HepG2 (cell line): ENCODE results near the gene BORCS5. TPM values are rescaled to one million over a fixed set of nuclear protein-coding genes. Genes with fewer than 3 reads are reported as not detected.

Source experiments
- ATAC-seq: fragments of 200-7000 bp; cut with Tn5 transposase; 3 replicates; pipeline ENCODE4 v1.9.1; 2020; ENCODE audit warnings: mild to moderate bottlenecking, moderate library complexity
- BruUV-seq: library from RNA; stranded (reverse); fragments of 400-500 nt; replicated peaks from 2 replicates; lab custom pipeline; 2021; lab: Mats Ljungman, UMichigan
- CTCF ChIA-PET: fragments of 300-600 bp; formaldehyde crosslinking; extraction: SDS; loops from one replicate; lab custom pipeline; 2021; ENCODE audit warnings: low total read pairs, inconsistent platforms, low intra/inter-chr PET ratio; lab: Yijun Ruan, JAX
- POLR2A ChIA-PET: fragments of 350-600 bp; sonication (Branson Sonifier 250); formaldehyde crosslinking; loops from one replicate; lab custom pipeline; 2020; ENCODE audit warnings: antibody characterized with exemption, inconsistent platforms; lab: Yijun Ruan, JAX
- DNase-seq: peaks from one replicate; pipeline ENCODE4 v3.0.0-alpha.2; 2015; ENCODE audit warnings: low spot score
- FAIRE-seq: peaks from 3 replicates; lab custom pipeline; 2011; peaks lifted over from hg19 to GRCh38; lab: Jason Lieb, UNC
- H2AFZ ChIP-seq: one replicate; pipeline ENCODE4 v1.6.1; 2011; ENCODE audit warnings: low read length, inconsistent platforms
- H3K27ac ChIP-seq: fragments of 300-600 bp; 3 replicates; pipeline ENCODE4 v1.8.0; 2011; ENCODE audit warnings: mixed run types, mild to moderate bottlenecking, mixed read lengths, low read length, inconsistent platforms; ENCODE audit not compliant: insufficient read depth; ENCODE audit errors: extremely low read length
- H3K27me3 ChIP-seq, 2 experiments: fragments of 200-600 bp in 1 of 2; 2 replicates in 1 of 2; 3 replicates in 1 of 2; pipeline versions ENCODE4 v1.6.0 to v1.8.0; 2011; ENCODE audit warnings: low read length in 2 of 2, mild to moderate bottlenecking in 2 of 2, moderate library complexity in 2 of 2, inconsistent platforms in 1 of 2; ENCODE audit not compliant: insufficient read depth in 2 of 2, control insufficient read depth in 1 of 2
- H3K36me3 ChIP-seq, 2 experiments: fragments of 200-600 bp in 1 of 2; replicated peaks in 1 of 2; 2 replicates in 1 of 2; 3 replicates in 1 of 2; pipeline versions ENCODE4 v1.5.1 to v1.8.0; 2011; ENCODE audit warnings: low read length in 2 of 2, inconsistent platforms in 1 of 2; ENCODE audit not compliant: insufficient read depth in 2 of 2, control insufficient read depth in 1 of 2
- H3K4me1 ChIP-seq: 2 replicates; pipeline ENCODE4 v1.5.1; 2012; ENCODE audit warnings: low read length, inconsistent platforms; ENCODE audit not compliant: insufficient read depth
- H3K4me2 ChIP-seq: 2 replicates; pipeline ENCODE4 v1.6.0; 2011; ENCODE audit warnings: low read depth, low read length, inconsistent platforms
- H3K4me3 ChIP-seq, 3 experiments: fragments of 200-600 bp in 1 of 3; sonication (generic), shearing (Covaris generic) in 1 of 3; replicated peaks in 1 of 3; 2 replicates each; pipeline ENCODE4 v1.5.1; 2011 to 2016; ENCODE audit warnings: low read length in 3 of 3, inconsistent platforms in 2 of 3, low read depth in 2 of 3, mild to moderate bottlenecking in 2 of 3, control low read depth in 1 of 3, mixed read lengths in 1 of 3; ENCODE audit not compliant: insufficient read depth in 1 of 3
- H3K79me2 ChIP-seq: one replicate; pipeline ENCODE4 v1.6.1; 2011; ENCODE audit warnings: low read length, inconsistent platforms; ENCODE audit not compliant: insufficient read depth
- H3K9ac ChIP-seq: 2 replicates; pipeline ENCODE4 v1.6.0; 2011; ENCODE audit warnings: mild to moderate bottlenecking, low read depth, low read length, inconsistent platforms; ENCODE audit not compliant: insufficient read depth
- H3K9me3 ChIP-seq: 2 replicates; pipeline ENCODE4 v1.5.1; 2012; ENCODE audit warnings: mild to moderate bottlenecking, low read length
- H4K20me1 ChIP-seq: 2 replicates; pipeline ENCODE4 v1.6.0; 2011; ENCODE audit warnings: inconsistent platforms, mild to moderate bottlenecking, low read length, moderate library complexity; ENCODE audit not compliant: insufficient read depth
- EP300 ChIP-seq, 3 experiments: sonication (generic) in 1 of 3; formaldehyde crosslinking in 1 of 3; IDR thresholded peaks; 2 replicates each; pipeline versions ENCODE4 v1.5.1 to v1.6.1; 2011 to 2020; ENCODE audit warnings: low read depth in 2 of 3, low read length in 2 of 3, borderline replicate concordance in 1 of 3, improper control_type of control experiment in 1 of 3, mild to moderate bottlenecking in 1 of 3, missing genetic modification reagents in 1 of 3, moderate library complexity in 1 of 3
- GTF2F1 ChIP-seq: fragments of 150-350 bp; IDR thresholded peaks from 2 replicates; pipeline ENCODE4 v1.6.1; 2014; ENCODE audit warnings: low read length
- HHEX ChIP-seq: IDR thresholded peaks from 2 replicates; pipeline ENCODE4 v1.6.1; 2016; ENCODE audit warnings: control low read depth
- MXD4 ChIP-seq: IDR thresholded peaks from 2 replicates; pipeline ENCODE4 v1.6.1; 2016; ENCODE audit warnings: mild to moderate bottlenecking, missing biosample characterization, missing genetic modification reagents
- NPAS2 ChIP-seq: sonication (generic); formaldehyde crosslinking; IDR thresholded peaks from 2 replicates; pipeline ENCODE4 v1.8.0; 2022; ENCODE audit warnings: mild to moderate bottlenecking, missing genetic modification reagents, borderline replicate concordance
- NR2C2 ChIP-seq: sonication (generic); formaldehyde crosslinking; IDR thresholded peaks from 2 replicates; pipeline ENCODE4 v1.4.0; 2020; ENCODE audit warnings: missing genetic modification reagents, mild to moderate bottlenecking, moderate library complexity, borderline replicate concordance
- PHF8 ChIP-seq: sonication (generic); formaldehyde crosslinking; IDR thresholded peaks from 2 replicates; pipeline ENCODE4 v1.5.0; 2020; ENCODE audit warnings: missing genetic modification reagents
- RAD21 ChIP-seq: fragments of 450-650 bp; formaldehyde crosslinking; IDR thresholded peaks from 2 replicates; pipeline ENCODE4 v1.5.0; 2020; ENCODE audit warnings: mild to moderate bottlenecking
- RXRB ChIP-seq: IDR thresholded peaks from 2 replicates; pipeline ENCODE4 v1.6.1; 2016; ENCODE audit warnings: borderline replicate concordance, missing genetic modification reagents, missing compliant biosample characterization
- SIN3B ChIP-seq: fragments of 150-350 bp; IDR thresholded peaks from 2 replicates; pipeline ENCODE4 v1.6.1; 2014; ENCODE audit warnings: low read length
- SPEN ChIP-seq: sonication (generic); formaldehyde crosslinking; IDR thresholded peaks from 2 replicates; pipeline ENCODE4 v1.5.1; 2020; ENCODE audit warnings: low read depth, mild to moderate bottlenecking, missing genetic modification reagents
- ZNF24 ChIP-seq: fragments of 450-650 bp; IDR thresholded peaks from 2 replicates; pipeline ENCODE4 v1.6.1; 2017; ENCODE audit warnings: antibody characterized with exemption, mild to moderate bottlenecking
- ZNF335 ChIP-seq: sonication (generic); formaldehyde crosslinking; IDR thresholded peaks from 2 replicates; pipeline ENCODE4 v1.4.0; 2020; ENCODE audit warnings: missing genetic modification reagents
- ZNF383 ChIP-seq: sonication (generic); formaldehyde crosslinking; IDR thresholded peaks from 2 replicates; pipeline ENCODE4 v1.4.0; 2020; ENCODE audit warnings: missing genetic modification reagents, mild to moderate bottlenecking, borderline replicate concordance
- ZNF782 ChIP-seq: sonication (generic); formaldehyde crosslinking; IDR thresholded peaks from 2 replicates; pipeline ENCODE4 v1.4.0; 2020; ENCODE audit warnings: missing genetic modification reagents, mild to moderate bottlenecking, borderline replicate concordance
- WGBS: methylation state at CpG from one replicate; pipeline ENCODE4 v1.1.6; 2017; ENCODE audit warnings: low lambda C conversion rate; 5-methylcytosine and 5-hydroxymethylcytosine counted together
- in situ Hi-C: cut with HindIII; loops from 2 replicates; pipeline ENCODE4 v1.10.0; 2017; ENCODE audit warnings: low pct_unique_long_range_greater_than_20kb; ENCODE audit not compliant: extremely low pct_ligation_motif_present
- intact Hi-C: fragments of 100-400 bp; cut with micrococcal nuclease; formaldehyde crosslinking; loops from one replicate; pipeline ENCODE4 v1.10.0; 2022; ENCODE audit not compliant: unreplicated experiment
- polyA plus RNA-seq, 8 experiments: library from polyadenylated mRNA; depleted of rRNA in 3 of 8; stranded (reverse) in 7 of 8; unstranded in 1 of 8; fragments of >200 nt; fragmentation: Illumina TruSeq in 4 of 8; extraction: Trizol in 4 of 8; gene quantifications; 2 replicates each; pipeline versions ENCODE4 v1.2.1 to v1.2.3, GENCODE V29; 2011 to 2016; ENCODE audit warnings: low read depth in 4 of 8, missing spikeins in 1 of 8, mixed read lengths in 1 of 8; ENCODE audit not compliant: insufficient read depth in 1 of 8
- total RNA-seq, 5 experiments: library from RNA; depleted of rRNA; stranded (reverse); fragments of >200 nt; fragmentation: Illumina TruSeq; extraction: Trizol; gene quantifications; 2 replicates each; pipeline ENCODE4 v1.2.3, GENCODE V29; 2016; ENCODE audit warnings: low read depth in 1 of 5
- TF ChIP-seq, protein P1 (sequence below): sonication (generic); formaldehyde crosslinking; IDR thresholded peaks from 2 replicates; pipeline ENCODE4 v1.5.0; 2020; ENCODE audit warnings: mild to moderate bottlenecking, missing genetic modification reagents, moderate library complexity
- TF ChIP-seq, protein P2 (sequence below): sonication (generic); formaldehyde crosslinking; IDR thresholded peaks from 2 replicates; pipeline ENCODE4 v1.5.1; 2020; ENCODE audit warnings: missing genetic modification reagents, mild to moderate bottlenecking, borderline replicate concordance
- TF ChIP-seq, protein P3 (sequence below): sonication (generic); formaldehyde crosslinking; IDR thresholded peaks from 2 replicates; pipeline ENCODE4 v1.5.1; 2020; ENCODE audit warnings: mild to moderate bottlenecking, moderate library complexity, missing genetic modification reagents

The BORCS5 gene
- total and polyA plus RNA-seq, 2 of the 13 experiments (the other 11 are each of a cell fraction or from before 2014, with no cell fraction given), result 3.9 to 4.7 TPM

DNA sequence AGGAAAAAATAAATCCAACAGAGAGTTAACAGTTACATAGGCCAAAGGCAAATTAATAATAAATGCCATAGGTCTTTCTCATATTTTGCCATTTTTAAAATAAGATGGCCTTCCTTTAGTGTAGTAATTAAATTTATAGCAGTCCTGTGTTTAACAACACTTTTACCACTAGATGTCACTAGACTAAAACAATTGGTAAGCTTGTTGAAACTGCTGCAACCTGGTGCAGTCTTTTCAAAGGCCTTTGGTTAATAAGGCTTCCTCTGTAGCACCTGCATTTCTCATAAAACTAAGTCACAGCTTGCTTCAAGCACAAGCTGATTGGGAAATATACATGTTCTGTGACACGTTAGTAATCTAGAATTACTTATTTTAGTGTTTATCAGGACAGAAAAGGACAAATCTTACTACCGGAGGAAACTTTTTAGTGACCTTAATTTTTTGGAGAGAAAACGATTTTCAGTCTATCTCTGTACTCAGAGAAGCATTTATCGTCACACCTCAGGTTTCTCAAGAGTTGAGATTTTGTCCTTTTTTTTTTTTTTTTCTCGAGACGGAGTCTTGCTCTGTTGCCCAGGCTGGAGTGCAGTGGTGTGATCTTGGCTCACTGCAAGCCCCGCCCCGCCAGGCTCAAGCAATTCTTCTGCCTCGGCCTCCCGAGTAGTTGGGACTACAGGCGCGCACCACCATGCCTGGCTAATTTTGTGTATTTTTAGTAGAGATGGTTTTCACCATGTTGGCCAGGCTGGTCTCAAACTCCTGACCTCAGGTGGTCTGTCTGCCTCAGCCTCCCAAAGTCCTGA lies 20.0 kb downstream of the BORCS5 start:
- intact Hi-C loops, result loop anchor here (1.0 to 5.0 kb wide), 5 partner anchors 110 to 327 kb away; partner anchors contain the start of gene GPR19
- no peak overlapping the region for H3K27ac ChIP-seq
- peak; percentile 70 for FAIRE-seq
- TF ChIP-seq ZNF383 (no peak), NPAS2 (CRISPR knock-in tag) (no peak), ZNF782 (no peak), MXD4 (no peak), PHF8 (no peak), RXRB (CRISPR knock-in tag) (0 out of 2 replicates have a peak, but pooled peaks have one; percentile 17), GTF2F1 (no peak), EP300 (IDR thresholded peaks at IDR 0.05; ENCODE audit: low read depth in 2 of 2, low read length in 2 of 2) (no peak), EP300 (CRISPR knock-in tag; IDR thresholded peaks at IDR 0.05; ENCODE audit: borderline replicate concordance) (no peak), SPEN (CRISPR knock-in tag) (no peak), ZNF335 (CRISPR knock-in tag) (no peak), SIN3B (no peak), NR2C2 (CRISPR knock-in tag) (no peak), RAD21 (CRISPR knock-in tag) (peak; percentile 91), HHEX (no peak), ZNF24 (no peak)
- TF ChIP-seq, protein P1, sequence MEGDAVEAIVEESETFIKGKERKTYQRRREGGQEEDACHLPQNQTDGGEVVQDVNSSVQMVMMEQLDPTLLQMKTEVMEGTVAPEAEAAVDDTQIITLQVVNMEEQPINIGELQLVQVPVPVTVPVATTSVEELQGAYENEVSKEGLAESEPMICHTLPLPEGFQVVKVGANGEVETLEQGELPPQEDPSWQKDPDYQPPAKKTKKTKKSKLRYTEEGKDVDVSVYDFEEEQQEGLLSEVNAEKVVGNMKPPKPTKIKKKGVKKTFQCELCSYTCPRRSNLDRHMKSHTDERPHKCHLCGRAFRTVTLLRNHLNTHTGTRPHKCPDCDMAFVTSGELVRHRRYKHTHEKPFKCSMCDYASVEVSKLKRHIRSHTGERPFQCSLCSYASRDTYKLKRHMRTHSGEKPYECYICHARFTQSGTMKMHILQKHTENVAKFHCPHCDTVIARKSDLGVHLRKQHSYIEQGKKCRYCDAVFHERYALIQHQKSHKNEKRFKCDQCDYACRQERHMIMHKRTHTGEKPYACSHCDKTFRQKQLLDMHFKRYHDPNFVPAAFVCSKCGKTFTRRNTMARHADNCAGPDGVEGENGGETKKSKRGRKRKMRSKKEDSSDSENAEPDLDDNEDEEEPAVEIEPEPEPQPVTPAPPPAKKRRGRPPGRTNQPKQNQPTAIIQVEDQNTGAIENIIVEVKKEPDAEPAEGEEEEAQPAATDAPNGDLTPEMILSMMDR, result peak; percentile 80
- TF ChIP-seq, protein P2, sequence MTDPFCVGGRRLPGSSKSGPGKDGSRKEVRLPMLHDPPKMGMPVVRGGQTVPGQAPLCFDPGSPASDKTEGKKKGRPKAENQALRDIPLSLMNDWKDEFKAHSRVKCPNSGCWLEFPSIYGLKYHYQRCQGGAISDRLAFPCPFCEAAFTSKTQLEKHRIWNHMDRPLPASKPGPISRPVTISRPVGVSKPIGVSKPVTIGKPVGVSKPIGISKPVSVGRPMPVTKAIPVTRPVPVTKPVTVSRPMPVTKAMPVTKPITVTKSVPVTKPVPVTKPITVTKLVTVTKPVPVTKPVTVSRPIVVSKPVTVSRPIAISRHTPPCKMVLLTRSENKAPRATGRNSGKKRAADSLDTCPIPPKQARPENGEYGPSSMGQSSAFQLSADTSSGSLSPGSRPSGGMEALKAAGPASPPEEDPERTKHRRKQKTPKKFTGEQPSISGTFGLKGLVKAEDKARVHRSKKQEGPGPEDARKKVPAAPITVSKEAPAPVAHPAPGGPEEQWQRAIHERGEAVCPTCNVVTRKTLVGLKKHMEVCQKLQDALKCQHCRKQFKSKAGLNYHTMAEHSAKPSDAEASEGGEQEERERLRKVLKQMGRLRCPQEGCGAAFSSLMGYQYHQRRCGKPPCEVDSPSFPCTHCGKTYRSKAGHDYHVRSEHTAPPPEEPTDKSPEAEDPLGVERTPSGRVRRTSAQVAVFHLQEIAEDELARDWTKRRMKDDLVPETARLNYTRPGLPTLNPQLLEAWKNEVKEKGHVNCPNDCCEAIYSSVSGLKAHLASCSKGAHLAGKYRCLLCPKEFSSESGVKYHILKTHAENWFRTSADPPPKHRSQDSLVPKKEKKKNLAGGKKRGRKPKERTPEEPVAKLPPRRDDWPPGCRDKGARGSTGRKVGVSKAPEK, result no peak
- TF ChIP-seq, protein P3, sequence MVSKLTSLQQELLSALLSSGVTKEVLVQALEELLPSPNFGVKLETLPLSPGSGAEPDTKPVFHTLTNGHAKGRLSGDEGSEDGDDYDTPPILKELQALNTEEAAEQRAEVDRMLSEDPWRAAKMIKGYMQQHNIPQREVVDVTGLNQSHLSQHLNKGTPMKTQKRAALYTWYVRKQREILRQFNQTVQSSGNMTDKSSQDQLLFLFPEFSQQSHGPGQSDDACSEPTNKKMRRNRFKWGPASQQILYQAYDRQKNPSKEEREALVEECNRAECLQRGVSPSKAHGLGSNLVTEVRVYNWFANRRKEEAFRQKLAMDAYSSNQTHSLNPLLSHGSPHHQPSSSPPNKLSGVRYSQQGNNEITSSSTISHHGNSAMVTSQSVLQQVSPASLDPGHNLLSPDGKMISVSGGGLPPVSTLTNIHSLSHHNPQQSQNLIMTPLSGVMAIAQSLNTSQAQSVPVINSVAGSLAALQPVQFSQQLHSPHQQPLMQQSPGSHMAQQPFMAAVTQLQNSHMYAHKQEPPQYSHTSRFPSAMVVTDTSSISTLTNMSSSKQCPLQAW (CRISPR knock-in tag), result no peak

More for the DNA sequence above, 20.0 kb downstream of the BORCS5 start:
- Histone ChIP-seq H3K36me3 (no peaks in the 10 kb centered on the region), H3K4me2 (no peak overlapping the region), H3K27me3 (no peaks in the 10 kb centered on the region), H3K4me1 (peaks cover 61% of the 10 kb centered on the region), H3K9me3 (no peaks in the 10 kb centered on the region), H3K4me3 (no peak overlapping the region), H3K79me2 (peaks cover 3% of the 10 kb centered on the region), H2AFZ (no peak overlapping the region), H4K20me1 (no peaks in the 10 kb centered on the region), H3K9ac (no peak overlapping the region)
- peak; percentile 81 for DNase-seq
- BruUV-seq, result no TSS peak
- WGBS, result 86% methylated on average over 12 of the region's 12 CpGs
- in situ Hi-C loops, result loop anchor here (5.0 kb wide), 1 partner anchor 330 kb away; no protein-coding TSS in a partner anchor
- CTCF ChIA-PET, result interaction anchor here (0.7 to 2.5 kb wide), 7 partner anchors 27 to 360 kb away, joined by 3 to 22 read pairs (median 4); partner anchors contain the start of gene DUSP16
- ATAC-seq, result peak; percentile 81
- POLR2A ChIA-PET, result interaction anchor here (1.0 to 1.4 kb wide), 4 partner anchors 21 to 186 kb away, joined by 3 to 5 read pairs (median 4); partner anchors contain the start of genes DUSP16 and MANSC1
